ENCODE measurements around the gene ZNF48. TPM values are rescaled to one million over a fixed set of nuclear protein-coding genes. Genes with fewer than 3 reads are reported as not detected.

The ZNF48 gene
- total RNA-seq, 1 experiment from 2014 or later = 46.3 TPM

DNA sequence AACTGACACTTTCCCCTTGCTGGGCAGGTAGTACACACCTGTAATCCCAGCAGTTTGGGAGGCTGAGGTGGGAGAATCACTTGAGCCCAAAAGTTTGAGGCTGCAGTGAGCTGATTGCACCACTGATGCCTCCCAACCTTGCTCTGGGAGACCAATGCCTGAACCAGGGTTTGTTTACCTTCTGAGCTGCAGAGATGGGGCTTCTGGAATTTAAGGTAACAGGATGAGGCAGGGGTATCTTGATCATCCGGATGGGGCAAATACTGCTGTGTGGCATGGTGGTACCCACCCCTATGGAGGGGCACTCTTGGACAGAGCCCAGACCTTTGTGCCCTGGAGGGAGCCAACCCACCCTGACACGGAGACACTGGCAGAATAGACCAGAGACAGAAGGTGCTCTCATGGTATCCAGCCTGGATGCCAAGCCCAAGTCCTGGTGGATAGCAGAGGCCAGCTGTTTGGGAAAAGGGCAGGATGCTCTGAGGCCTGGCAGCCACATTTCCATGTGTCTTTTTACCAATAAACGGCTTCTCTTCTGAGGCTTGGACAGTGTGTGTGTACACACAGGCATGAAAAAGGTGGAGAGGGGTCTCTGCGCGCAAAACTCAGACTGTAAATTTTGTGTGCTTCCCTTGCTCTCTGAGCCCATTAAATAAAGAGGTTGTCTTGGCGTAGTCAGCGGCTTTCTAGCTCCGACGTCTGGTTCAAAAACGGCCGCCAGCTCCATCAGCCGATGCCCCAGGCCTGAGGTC is 4.4 kb downstream of the ZNF48 start:
- peak; percentile 46 for DNase-seq
- Histone ChIP-seq H3K4me3 (ENCODE audit: insufficient read depth, low read depth, low read length) (peak overlapping the region; percentile 59), H3K36me3 (replicated peaks; ENCODE audit: control insufficient read depth, insufficient read depth, low read length) (peaks cover 8% of the 10 kb centered on the region), H3K27me3 (ENCODE audit: control insufficient read depth, insufficient read depth, low read length) (no peaks in the 10 kb centered on the region)

DNA sequence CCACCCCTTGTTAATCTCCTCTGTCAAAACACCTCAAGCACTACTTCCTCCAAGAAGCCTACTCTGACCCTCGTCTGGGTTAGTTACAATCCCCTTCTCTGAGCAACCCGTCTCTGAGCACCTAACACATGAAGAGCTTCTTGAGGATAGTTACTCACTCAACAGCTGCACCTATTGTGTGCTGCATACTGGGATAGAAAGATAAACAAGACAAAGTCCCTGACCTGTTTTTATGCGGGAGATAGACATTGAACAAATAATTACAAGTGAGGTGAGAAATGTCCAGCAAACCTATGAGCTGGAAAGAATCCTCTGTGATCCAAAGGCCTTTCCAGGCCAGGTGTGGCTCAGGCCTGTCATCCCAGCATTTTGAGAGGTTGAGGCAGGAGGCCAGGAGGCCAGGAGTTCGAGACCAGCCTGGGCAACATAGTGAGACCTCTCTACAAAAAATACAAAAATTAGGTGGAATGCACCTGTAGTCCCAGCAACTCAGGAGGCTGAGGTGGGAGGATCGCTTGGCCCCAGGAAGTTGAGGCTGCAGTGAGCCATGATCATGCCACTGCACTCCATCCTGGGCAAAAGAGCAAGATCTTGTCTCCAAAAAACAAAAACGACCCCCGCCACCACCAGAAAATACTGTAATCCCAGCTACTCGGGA is 6.7 kb downstream of the ZNF48 start:
- no peak for DNase-seq
- no peak overlapping the region for H3K4me3 ChIP-seq (ENCODE audit: insufficient read depth, low read depth, low read length)
- H3K27me3 ChIP-seq (ENCODE audit: control insufficient read depth, insufficient read depth, low read length) = no peaks in the 10 kb centered on the region; the same call in 1 of the 2 replicates
- H3K36me3 ChIP-seq (replicated peaks; ENCODE audit: control insufficient read depth, insufficient read depth, low read length) = peaks cover 8% of the 10 kb centered on the region

DNA sequence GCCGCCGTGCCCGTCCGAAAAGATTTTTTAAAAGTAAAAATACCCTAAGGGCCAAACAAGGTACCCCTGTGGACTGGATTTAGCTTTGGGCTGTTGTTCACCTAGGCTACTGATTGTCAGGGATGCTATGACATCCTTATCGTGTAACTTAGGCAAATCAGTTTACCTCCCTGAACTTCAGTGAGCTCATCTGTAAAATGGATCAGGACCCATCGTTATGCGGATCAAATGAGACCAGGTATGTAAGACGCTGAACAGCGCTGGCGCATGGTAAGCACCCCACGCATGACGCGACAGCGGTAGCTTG is 11.5 kb downstream of the ZNF48 start:
- Histone ChIP-seq H3K27me3 (ENCODE audit: control insufficient read depth, insufficient read depth, low read length) (no peaks in the 10 kb centered on the region; the same call in 1 of the 2 replicates), H3K36me3 (replicated peaks; ENCODE audit: control insufficient read depth, insufficient read depth, low read length) (peaks cover 8% of the 10 kb centered on the region), H3K4me3 (ENCODE audit: insufficient read depth, low read depth, low read length) (peak overlapping the region; percentile 82)
- DNase-seq = no peak

DNA sequence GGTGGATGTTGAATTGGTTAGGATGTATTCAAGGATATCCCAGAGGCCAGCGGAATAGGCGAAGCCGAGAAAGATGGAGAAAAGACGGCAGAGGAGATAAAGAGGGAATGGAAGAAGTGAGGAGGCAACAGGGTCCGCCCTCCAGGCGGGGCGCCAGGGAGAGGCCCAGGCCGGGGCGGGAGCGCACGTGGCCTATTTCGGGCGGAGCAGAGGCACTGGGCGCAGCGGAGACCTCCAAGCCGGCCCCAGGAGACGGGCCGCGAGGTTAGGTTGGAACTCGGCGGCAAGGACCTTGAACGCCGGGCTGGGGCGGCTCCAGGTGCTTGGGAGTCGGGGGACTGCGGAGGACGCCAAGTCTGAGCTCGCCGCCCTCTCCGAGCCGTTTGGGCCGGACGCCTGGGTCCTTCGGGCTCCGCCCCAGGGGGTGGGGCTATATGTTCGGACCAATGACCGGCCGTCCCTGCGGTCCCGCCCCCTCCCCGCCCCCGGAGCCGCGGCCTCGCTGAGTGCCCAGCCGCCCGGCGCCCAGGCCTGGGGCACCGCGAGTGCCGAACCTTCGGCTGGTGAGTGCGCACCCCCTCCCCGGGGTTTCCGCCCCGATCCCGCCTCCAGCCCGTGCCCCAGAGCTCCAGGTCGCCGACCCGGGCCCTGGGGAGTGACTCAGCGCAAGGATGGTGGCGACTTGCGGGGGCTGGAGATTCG is 12.0 kb downstream of the ZNF48 start, which contains the start of gene ZNF771:
ZNF771 (plus strand) TSS at position 505 of the 702 bp plus-strand sequence. CDS start 448 bp downstream, outside the sequence.
- peak within 1 kb of the TSS; percentile 82 for H3K4me3 ChIP-seq (ENCODE audit: insufficient read depth, low read depth, low read length)
- H3K36me3 ChIP-seq (replicated peaks; ENCODE audit: control insufficient read depth, insufficient read depth, low read length) = peaks cover 11% of the 10 kb centered on the region
- no peaks in the 10 kb centered on the region; the same call in 1 of the 2 replicates for H3K27me3 ChIP-seq (ENCODE audit: control insufficient read depth, insufficient read depth, low read length)
- DNase-seq = peak; percentile 98

DNA sequence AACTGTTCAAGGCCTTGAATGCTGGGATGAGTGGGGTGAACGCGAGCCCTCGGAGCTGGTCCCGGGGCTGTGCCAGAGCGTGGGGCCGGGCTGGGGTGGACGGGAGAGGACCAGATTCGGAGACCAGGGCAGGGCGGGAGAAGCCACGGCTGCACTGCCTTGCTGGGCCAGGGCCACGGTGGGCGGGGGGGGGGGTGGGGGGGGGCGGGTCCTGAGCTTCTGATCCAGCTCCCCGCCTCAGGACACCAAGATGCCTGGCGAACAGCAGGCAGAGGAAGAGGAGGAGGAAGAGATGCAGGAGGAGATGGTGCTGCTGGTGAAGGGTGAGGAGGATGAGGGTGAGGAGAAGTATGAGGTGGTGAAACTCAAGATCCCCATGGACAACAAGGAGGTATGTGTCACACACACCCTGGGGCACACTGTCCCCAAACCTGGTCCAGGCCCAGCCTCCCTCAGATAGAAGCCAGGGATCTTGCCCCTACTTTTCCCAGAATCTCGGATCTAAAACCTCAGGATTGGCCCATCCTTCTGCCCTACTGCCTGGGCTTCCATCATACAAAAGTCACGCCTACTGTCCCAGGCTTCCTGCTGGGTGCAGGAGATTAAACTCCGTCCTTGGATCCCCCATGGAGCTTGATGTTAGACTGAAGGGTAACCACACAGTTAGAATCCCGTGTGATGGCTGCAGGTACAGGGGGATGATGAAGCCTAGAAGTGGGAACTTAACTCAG is 12.7 kb downstream of the ZNF48 start:
- DNase-seq = peak; percentile 87
- H3K36me3 ChIP-seq (replicated peaks; ENCODE audit: control insufficient read depth, insufficient read depth, low read length) = peaks cover 12% of the 10 kb centered on the region
- no peaks in the 10 kb centered on the region; the same call in 1 of the 2 replicates for H3K27me3 ChIP-seq (ENCODE audit: control insufficient read depth, insufficient read depth, low read length)
- H3K4me3 ChIP-seq (ENCODE audit: insufficient read depth, low read depth, low read length) = peak overlapping the region; percentile 82

DNA sequence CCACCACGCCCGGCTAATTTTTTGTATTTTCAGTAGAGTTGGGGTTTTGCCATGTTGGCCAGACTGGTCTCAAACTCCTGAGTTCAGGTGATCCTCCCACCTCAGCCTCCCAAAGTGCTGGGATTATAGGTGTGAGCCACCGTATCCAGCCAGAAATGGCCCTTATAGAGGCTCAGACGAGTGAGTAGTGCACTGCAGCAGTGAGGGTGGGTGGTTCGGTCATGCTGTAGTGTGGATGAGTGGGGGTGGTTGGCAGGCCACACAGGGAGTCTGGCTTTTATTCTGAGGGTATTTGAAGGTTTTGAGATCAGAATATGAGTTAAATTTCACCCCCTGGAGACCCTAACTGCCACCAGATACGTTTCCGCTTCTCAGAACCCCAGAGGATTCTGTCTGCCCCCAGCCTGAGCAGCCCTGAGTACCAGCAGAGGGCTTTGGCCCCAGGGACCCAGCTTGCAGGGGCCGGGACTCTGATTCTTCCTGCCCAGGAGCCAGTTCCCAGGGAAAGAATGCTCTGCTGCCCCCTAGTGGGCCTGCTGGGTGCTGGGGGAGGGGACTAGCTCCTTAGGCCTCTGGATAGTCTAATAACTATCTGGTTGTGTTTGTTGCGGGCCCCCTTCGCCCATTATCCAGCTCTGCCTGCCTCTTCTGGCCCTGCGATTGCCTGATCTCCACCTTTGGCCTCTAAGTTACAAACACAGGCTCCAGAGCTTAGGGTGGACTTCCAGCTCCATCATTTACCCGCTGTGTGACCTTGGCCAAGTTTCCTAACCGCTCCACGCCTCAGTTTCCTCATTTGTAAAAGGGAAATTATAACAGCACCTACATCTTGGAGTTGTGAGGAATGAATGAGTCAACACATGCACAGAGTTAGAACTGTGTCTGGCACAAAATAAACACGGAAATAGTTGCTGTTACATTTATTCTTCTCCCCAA is 14.2 kb downstream of the ZNF48 start:
- Histone ChIP-seq H3K4me3 (ENCODE audit: insufficient read depth, low read depth, low read length) (no peak overlapping the region), H3K27me3 (ENCODE audit: control insufficient read depth, insufficient read depth, low read length) (no peaks in the 10 kb centered on the region; the same call in 1 of the 2 replicates), H3K36me3 (replicated peaks; ENCODE audit: control insufficient read depth, insufficient read depth, low read length) (peaks cover 15% of the 10 kb centered on the region)
- peak; percentile 94 for DNase-seq

DNA sequence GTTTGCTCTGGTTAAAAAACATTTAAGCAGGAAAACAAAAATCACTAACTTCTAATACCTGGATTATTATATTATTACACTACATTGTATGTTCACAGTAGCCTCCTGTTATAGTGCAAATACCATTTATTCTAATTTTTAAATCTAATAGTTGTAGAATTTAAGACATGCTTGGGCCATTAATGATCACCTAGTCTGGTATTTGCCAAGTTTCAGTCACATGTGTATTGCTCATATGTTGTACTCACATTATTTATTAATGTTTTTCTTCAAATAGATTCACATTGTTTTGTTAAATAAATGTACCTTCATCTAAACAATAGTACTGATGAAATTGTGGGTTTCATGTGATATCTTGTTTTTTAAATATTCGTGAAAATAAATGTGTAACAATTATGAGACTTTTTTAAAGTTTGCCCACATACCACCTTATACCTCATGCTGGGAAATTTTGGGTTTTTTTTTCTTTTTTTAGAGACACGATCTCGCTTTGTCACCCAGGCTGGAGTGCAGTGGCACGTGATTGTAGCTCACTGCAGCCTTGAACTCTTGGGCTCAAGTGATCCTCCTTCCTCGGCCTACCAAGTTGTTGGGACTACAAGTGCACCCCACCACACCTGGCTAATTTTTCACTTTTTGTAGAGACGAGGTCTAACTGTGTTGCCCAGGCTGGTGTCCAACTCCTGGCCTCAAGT is 18.0 kb downstream of the ZNF48 start:
- H3K36me3 ChIP-seq (replicated peaks; ENCODE audit: control insufficient read depth, insufficient read depth, low read length) = peaks cover 15% of the 10 kb centered on the region
- H3K4me3 ChIP-seq (ENCODE audit: insufficient read depth, low read depth, low read length) = no peak overlapping the region
- H3K27me3 ChIP-seq (ENCODE audit: control insufficient read depth, insufficient read depth, low read length) = no peaks in the 10 kb centered on the region
- DNase-seq = no peak

DNA sequence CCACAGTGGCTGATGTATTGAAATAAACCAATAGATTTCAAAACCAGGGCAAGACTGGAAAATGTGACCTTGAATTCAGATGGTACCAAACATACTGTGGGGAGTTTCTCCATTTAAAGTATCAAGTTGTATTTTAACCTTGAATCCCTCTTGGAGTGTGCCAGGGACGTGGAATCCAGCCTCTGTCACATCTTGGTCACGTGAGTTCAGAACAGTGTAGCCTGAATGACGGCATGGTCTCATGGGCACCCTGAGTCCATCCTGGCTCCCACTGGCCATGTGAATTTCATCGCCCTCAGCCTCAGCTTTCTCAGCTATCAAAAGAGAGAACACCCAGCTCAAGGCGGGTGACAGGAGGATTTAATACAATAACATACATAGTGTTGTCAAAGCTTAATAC is 18.9 kb downstream of the ZNF48 start:
- H3K36me3 ChIP-seq (replicated peaks; ENCODE audit: control insufficient read depth, insufficient read depth, low read length) = peaks cover 15% of the 10 kb centered on the region
- H3K4me3 ChIP-seq (ENCODE audit: insufficient read depth, low read depth, low read length) = no peak overlapping the region
- no peaks in the 10 kb centered on the region for H3K27me3 ChIP-seq (ENCODE audit: control insufficient read depth, insufficient read depth, low read length)
- DNase-seq = no peak

DNA sequence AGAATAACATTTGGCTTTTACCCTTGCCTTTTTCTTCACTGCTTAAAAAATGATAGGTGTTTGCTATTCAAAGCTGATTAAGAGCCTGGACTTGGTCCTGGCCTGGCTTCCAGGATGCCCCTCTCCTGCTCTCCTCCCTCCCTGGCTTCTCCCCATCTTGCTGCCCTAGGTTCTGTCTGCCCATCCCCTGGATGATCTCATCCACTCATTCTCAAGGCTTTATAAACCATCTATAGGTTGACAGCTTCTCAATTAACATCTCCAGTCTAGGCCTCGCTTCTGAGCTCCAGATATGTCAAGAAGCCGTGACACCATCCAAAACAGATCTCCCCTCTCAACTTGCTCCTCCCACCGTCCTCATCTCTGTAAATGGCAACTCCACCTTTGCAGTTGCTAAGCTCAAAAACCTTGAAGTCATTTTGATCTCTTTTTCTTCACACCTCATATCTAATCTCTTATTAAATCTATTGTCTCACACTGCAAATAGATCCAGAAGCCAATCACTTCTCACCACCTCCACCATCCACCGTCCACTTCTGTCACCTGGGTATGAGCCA is 20.9 kb downstream of the ZNF48 start:
- Histone ChIP-seq H3K36me3 (replicated peaks; ENCODE audit: control insufficient read depth, insufficient read depth, low read length) (peaks cover 12% of the 10 kb centered on the region), H3K4me3 (ENCODE audit: insufficient read depth, low read depth, low read length) (no peak overlapping the region), H3K27me3 (ENCODE audit: control insufficient read depth, insufficient read depth, low read length) (no peaks in the 10 kb centered on the region)
- no peak for DNase-seq

DNA sequence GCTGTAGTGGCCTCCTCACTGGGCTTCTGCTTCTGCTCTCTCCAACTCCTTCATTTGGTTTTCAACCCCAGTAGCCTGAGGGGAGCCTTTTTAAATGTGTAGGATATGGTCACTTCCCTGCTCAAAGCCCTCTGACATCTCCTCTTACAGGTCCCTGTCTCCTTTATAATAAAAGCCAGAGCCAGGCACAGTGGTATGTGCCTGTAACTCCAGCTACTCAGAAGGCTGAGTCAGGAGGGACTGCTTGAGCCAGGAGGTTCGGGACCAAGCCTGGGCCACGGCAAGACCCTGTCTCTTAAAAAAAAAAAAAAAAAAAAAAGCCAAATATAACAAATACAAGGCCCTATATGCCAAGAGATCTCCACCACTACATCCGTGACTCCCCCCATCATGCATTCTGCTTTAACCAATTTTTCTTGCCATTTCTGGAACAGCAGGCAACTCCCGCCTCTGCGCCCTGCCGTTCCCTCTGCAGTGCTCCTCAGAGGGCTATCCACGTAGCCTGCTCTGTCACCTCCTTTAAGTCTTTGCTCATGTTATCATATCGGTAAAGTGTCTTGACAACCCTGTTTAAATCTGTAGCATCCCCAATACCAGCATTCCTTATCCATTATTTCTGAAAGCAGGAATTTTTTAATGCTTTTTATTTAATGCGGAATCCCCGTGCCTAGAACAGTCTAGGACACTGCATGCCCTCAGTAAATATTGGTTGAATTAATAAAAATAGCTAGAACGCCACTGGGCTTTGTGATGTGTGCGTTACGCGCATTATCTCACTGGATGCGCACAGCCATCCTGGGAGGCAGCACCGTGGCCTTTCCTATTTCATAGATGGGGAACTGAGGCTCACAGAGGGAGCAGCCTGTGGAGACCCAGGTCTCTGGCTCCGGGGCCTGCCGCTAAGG is 21.7 kb downstream of the ZNF48 start:
- H3K4me3 ChIP-seq (ENCODE audit: insufficient read depth, low read depth, low read length) = peak overlapping the region; percentile 60
- peak; percentile 50 for DNase-seq
- peaks cover 6% of the 10 kb centered on the region for H3K36me3 ChIP-seq (replicated peaks; ENCODE audit: control insufficient read depth, insufficient read depth, low read length)
- no peaks in the 10 kb centered on the region for H3K27me3 ChIP-seq (ENCODE audit: control insufficient read depth, insufficient read depth, low read length)

DNA sequence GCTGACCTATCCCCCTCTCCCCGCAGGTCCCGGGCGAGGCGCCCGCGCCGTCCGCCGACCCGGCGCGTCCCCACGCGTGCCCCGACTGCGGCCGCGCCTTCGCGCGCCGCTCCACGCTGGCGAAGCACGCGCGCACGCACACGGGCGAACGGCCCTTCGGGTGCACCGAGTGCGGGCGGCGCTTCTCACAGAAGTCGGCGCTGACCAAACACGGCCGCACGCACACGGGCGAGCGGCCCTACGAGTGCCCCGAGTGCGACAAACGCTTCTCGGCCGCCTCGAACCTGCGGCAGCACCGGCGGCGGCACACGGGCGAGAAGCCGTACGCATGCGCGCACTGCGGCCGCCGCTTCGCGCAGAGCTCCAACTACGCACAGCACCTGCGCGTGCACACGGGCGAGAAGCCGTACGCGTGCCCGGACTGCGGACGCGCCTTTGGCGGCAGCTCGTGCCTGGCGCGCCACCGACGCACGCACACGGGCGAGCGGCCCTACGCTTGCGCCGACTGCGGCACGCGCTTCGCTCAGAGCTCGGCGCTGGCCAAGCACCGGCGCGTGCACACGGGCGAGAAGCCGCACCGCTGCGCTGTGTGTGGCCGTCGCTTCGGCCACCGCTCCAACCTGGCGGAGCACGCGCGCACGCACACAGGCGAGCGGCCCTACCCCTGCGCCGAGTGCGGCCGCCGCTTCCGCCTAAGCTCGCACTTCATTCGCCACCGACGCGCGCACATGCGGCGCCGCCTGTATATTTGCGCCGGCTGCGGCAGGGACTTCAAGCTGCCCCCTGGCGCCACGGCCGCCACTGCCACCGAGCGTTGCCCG is 22.5 kb downstream of the ZNF48 start:
- H3K36me3 ChIP-seq (replicated peaks; ENCODE audit: control insufficient read depth, insufficient read depth, low read length) = peaks cover 3% of the 10 kb centered on the region
- DNase-seq = peak; percentile 96
- H3K27me3 ChIP-seq (ENCODE audit: control insufficient read depth, insufficient read depth, low read length) = no peaks in the 10 kb centered on the region
- H3K4me3 ChIP-seq (ENCODE audit: insufficient read depth, low read depth, low read length) = peak overlapping the region; percentile 60

Data from H7 (cell line).